Kidney (tissue), 14 donors: ENCODE results near the gene SYNPO2. TPM values are rescaled to one million over a fixed set of nuclear protein-coding genes. Genes with fewer than 3 reads are reported as not detected.
A peak's percentile ranks its signal among the peaks of the same experiment; 100 is the strongest.
"Not testable (repeated sequence)": the region's sequence is repeated elsewhere in the genome, so short reads cannot be mapped to it uniquely, and the experiment has no call there.

ENCODE experiments used
- DNase-seq, 5 donors: peaks; one replicate each; pipeline ENCODE4 v3.0.0-alpha.2; 2013 to 2020
- FAIRE-seq: peaks from 2 replicates; lab custom pipeline; 2012; peaks lifted over from hg19 to GRCh38; lab: Jason Lieb, UNC
- H3K27ac ChIP-seq, 2 donors: one replicate each; pipeline ENCODE4 v1.7.0; 2013; ENCODE audit warnings: low read depth in 2 of 2, low read length in 2 of 2, inconsistent platforms in 1 of 2
- H3K27me3 ChIP-seq: one replicate; pipeline ENCODE4 v1.7.1; 2013; ENCODE audit warnings: low read length, inconsistent platforms; ENCODE audit not compliant: control insufficient read depth, insufficient read depth
- H3K36me3 ChIP-seq, 3 donors: one replicate each; pipeline versions ENCODE4 v1.7.0 to v1.7.1; 2013; ENCODE audit warnings: low read length in 3 of 3, control low read depth in 1 of 3, inconsistent platforms in 1 of 3; ENCODE audit not compliant: insufficient read depth in 3 of 3, control insufficient read depth in 2 of 3
- H3K4me1 ChIP-seq, 3 donors: one replicate each; pipeline versions ENCODE4 v1.7.0 to v1.7.1; 2013; ENCODE audit warnings: low read length in 3 of 3, inconsistent platforms in 1 of 3, low read depth in 1 of 3; ENCODE audit not compliant: control insufficient read depth in 2 of 3, insufficient read depth in 2 of 3
- H3K4me3 ChIP-seq, 3 donors: one replicate each; pipeline versions ENCODE4 v1.7.0 to v1.8.1; 2013; ENCODE audit warnings: low read length in 3 of 3, control low read depth in 1 of 3, inconsistent platforms in 1 of 3
- H3K9ac ChIP-seq, 3 donors: one replicate each; pipeline versions ENCODE4 v1.7.0 to v1.7.1; 2013; ENCODE audit warnings: low read length in 3 of 3, control low read depth in 1 of 3, inconsistent platforms in 1 of 3
- H3K9me3 ChIP-seq, 3 donors: one replicate each; pipeline versions ENCODE4 v1.7.0 to v1.7.1; 2013; ENCODE audit warnings: low read length in 3 of 3, control low read depth in 1 of 3, inconsistent platforms in 1 of 3; ENCODE audit not compliant: control insufficient read depth in 2 of 3, insufficient read depth in 1 of 3
- CTCF ChIP-seq: IDR thresholded peaks from 3 replicates; pipeline ENCODE4 v1.5.1; 2012; ENCODE audit warnings: mild to moderate bottlenecking, moderate library complexity, borderline replicate concordance; ENCODE audit not compliant: insufficient read depth; ENCODE audit errors: extremely low read depth
- intact Hi-C: fragments of 100-400 bp; cut with DNase I; formaldehyde crosslinking; loops from one replicate; pipeline ENCODE4 v1.11.1; 2022
- polyA plus RNA-seq: library from polyadenylated mRNA; stranded (reverse); fragments of 350-450 nt; fragmentation: Illumina TruSeq; extraction: RNeasy Lipid Tissue Mini Kit (QIAGEN cat#74804); gene quantifications from one replicate; pipeline ENCODE4 v1.2.3, GENCODE V29; 2014; ENCODE audit warnings: low read depth, low replicate concordance; ENCODE audit not compliant: insufficient read depth
- total RNA-seq: library from RNA; stranded (reverse); fragmentation: NEBNext Ultra II Directional; extraction: Animal tissue kit (Norgen Biotek cat#: 25700); gene quantifications from one replicate; pipeline ENCODE4 v1.2.1, GENCODE V29; 2021
- donor health status: control.
- donor health status: control.
- donor health status: control.
- donor health status: control.
- donor health status: control.
- donor health status: DM: yes; HTN: yes; CAD: no.
- donor health status: Normal renal cell carcinoma (clear cell type).

The SYNPO2 gene
- total and polyA plus RNA-seq, 2 donors from 2014 or later = 7.5 to 56.5 TPM

- H3K27me3 ChIP-seq = no peaks in the 10 kb centered on the region
- TF ChIP-seq CTCF = no peak
- no peak overlapping the region for H3K4me3 ChIP-seq
- DNase-seq (no peak), FAIRE-seq (no peak)
- H3K27ac ChIP-seq = no peak overlapping the region
- no peak overlapping the region for H3K9ac ChIP-seq
- intact Hi-C loops = no loop called here
- no peaks in the 10 kb centered on the region for H3K4me1 ChIP-seq
- H3K9me3 ChIP-seq = no peaks in the 10 kb centered on the region
- H3K36me3 ChIP-seq = no peaks in the 10 kb centered on the region
These were observed 165.3 kb downstream of the SYNPO2 start for GRCh38 chr4:119053997-119054396.

GRCh38 chr4:119057417-119057816 is 168.8 kb downstream of the SYNPO2 start:
- Histone ChIP-seq H3K4me1 (no peaks in the 10 kb centered on the region), H3K9me3 (no peaks in the 10 kb centered on the region), H3K4me3 (no peak overlapping the region), H3K27me3 (no peaks in the 10 kb centered on the region), H3K36me3 (no peaks in the 10 kb centered on the region), H3K9ac (no peak overlapping the region), H3K27ac (no peak overlapping the region)
- no peak for TF ChIP-seq CTCF
- intact Hi-C loops = no loop called here
- DNase-seq = no peak
- no peak for FAIRE-seq

DNA sequence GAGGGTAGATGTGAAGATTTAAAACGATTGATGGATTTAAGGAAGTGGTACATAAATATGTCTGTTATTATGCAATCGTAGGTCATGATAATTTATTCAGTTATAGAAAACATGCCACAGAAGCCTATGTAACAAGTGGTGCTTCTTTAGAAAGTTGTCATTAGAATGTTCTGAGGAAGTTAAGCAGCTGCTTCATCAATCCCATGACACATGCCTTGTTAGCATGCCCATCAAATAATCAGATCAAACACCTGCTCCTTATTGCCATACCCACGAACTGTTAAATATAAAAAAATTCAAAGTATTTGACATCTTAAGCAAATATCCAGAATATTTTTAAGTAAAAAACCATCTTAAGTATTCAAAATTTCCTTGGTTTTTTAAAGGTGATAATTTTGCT is 170.6 kb downstream of the SYNPO2 start:
- no peak overlapping the region for H3K27ac ChIP-seq
- no peaks in the 10 kb centered on the region for H3K9me3 ChIP-seq
- FAIRE-seq (no peak), DNase-seq (no peak)
- no peak for TF ChIP-seq CTCF
- H3K36me3 ChIP-seq = no peaks in the 10 kb centered on the region
- H3K27me3 ChIP-seq = no peaks in the 10 kb centered on the region
- H3K9ac ChIP-seq = no peak overlapping the region
- H3K4me3 ChIP-seq = no peak overlapping the region
- intact Hi-C loops = no loop called here
- H3K4me1 ChIP-seq = no peaks in the 10 kb centered on the region

DNA sequence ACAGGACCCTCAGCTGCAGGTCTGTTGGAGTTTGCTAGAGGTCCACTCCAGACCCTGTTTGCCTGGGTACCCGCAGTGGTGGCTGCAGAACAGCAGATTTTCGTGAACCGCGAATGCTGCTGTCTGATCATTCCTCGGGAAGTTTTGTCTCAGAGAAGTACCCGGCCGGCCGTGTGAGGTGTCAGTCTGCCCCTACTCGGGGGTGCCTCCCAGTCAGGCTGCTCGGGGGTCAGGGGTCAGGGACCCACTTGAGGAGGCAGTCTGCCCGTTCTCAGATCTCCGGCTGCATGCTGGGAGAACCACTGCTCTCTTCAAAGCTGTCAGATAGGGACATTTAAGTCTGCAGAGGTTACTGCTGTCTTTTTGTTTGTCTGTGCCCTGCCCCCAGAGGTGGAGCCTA is 178.5 kb downstream of the SYNPO2 start:
- H3K27me3 ChIP-seq, H3K4me3 ChIP-seq, DNase-seq, FAIRE-seq, H3K36me3 ChIP-seq, H3K9me3 ChIP-seq, intact Hi-C loops, H3K9ac ChIP-seq, H3K4me1 ChIP-seq, H3K27ac ChIP-seq: not testable (repeated sequence)

GRCh38 chr4:119067670-119068360 is 179.2 kb downstream of the SYNPO2 start:
- H3K9ac ChIP-seq, intact Hi-C loops, H3K4me1 ChIP-seq, FAIRE-seq, H3K27me3 ChIP-seq, DNase-seq, H3K4me3 ChIP-seq, H3K36me3 ChIP-seq, H3K9me3 ChIP-seq: not testable (repeated sequence)
- peak overlapping the region in 1 of 2 donors; percentile 65 for H3K27ac ChIP-seq
